H1 (cell line): ENCODE measurements around the gene SRRM4. TPM values are rescaled to one million over a fixed set of nuclear protein-coding genes. Genes with fewer than 3 reads are reported as not detected.

Experiments
- CTCF ChIA-PET: fragments of 300-600 bp; sonication (Branson Sonifier 250); formaldehyde crosslinking; loops from one replicate; lab custom pipeline; 2021; ENCODE audit not compliant: partially characterized antibody; lab: Charles Lee
- POLR2A ChIA-PET: fragments of 300-600 bp; sonication (Branson Sonifier 250); formaldehyde crosslinking; loops from one replicate; lab custom pipeline; 2021; ENCODE audit warnings: inconsistent platforms; ENCODE audit not compliant: partially characterized antibody; lab: Charles Lee
- DNase-seq, 2 experiments: peaks; one replicate each; pipeline versions ENCODE4 v3.0.0 to v3.0.0-alpha.2; 2010 to 2022; ENCODE audit warnings: low spot score in 2 of 2, low read depth in 1 of 2, mixed read lengths in 1 of 2
- FAIRE-seq: peaks from 2 replicates; lab custom pipeline; 2011; peaks lifted over from hg19 to GRCh38; lab: Jason Lieb, UNC
- H2AFZ ChIP-seq: 2 replicates; pipeline ENCODE4 v1.8.1; 2012; ENCODE audit warnings: low read length, inconsistent platforms
- H2AK5ac ChIP-seq: 2 replicates; pipeline ENCODE4 v1.6.1; 2013; ENCODE audit warnings: low read depth, low read length
- H2BK120ac ChIP-seq: replicated peaks from 2 replicates; pipeline ENCODE3; 2013; ENCODE audit warnings: low read depth, low read length, inconsistent platforms
- H2BK12ac ChIP-seq: 2 replicates; pipeline ENCODE4 v1.6.1; 2013; ENCODE audit warnings: low read depth, low read length
- H2BK15ac ChIP-seq: 2 replicates; pipeline ENCODE4 v1.6.1; 2013; ENCODE audit warnings: low read length
- H2BK20ac ChIP-seq: 2 replicates; pipeline ENCODE4 v1.6.1; 2013; ENCODE audit warnings: low read length
- H2BK5ac ChIP-seq: 2 replicates; pipeline ENCODE4 v1.6.1; 2013; ENCODE audit warnings: low read depth, low read length
- H3K14ac ChIP-seq: 2 replicates; pipeline ENCODE4 v1.6.1; 2013; ENCODE audit warnings: inconsistent platforms; ENCODE audit not compliant: insufficient read length
- H3K18ac ChIP-seq: 2 replicates; pipeline ENCODE4 v1.6.1; 2013; ENCODE audit warnings: low read length; ENCODE audit errors: extremely low read depth
- H3K23ac ChIP-seq: 2 replicates; pipeline ENCODE4 v1.6.1; 2013; ENCODE audit warnings: inconsistent platforms; ENCODE audit not compliant: insufficient read length
- H3K23me2 ChIP-seq: 2 replicates; pipeline ENCODE4 v1.6.1; 2013; ENCODE audit warnings: low read depth, low read length
- H3K27ac ChIP-seq: 2 replicates; pipeline ENCODE4 v1.6.1; 2011; ENCODE audit warnings: low read depth, low read length, inconsistent platforms
- H3K27me3 ChIP-seq, 4 experiments: replicated peaks in 1 of 4; 1 replicate in 1 of 4; 2 replicates in 3 of 4; pipeline versions ENCODE4 v1.6.1 to v1.8.1; 2011 to 2013; ENCODE audit warnings: low read length in 3 of 4, mild to moderate bottlenecking in 3 of 4, inconsistent platforms in 2 of 4, mixed read lengths in 2 of 4, moderate library complexity in 1 of 4; ENCODE audit not compliant: control insufficient read depth in 3 of 4, insufficient read depth in 3 of 4; ENCODE audit errors: extremely low read depth in 1 of 4
- H3K36me3 ChIP-seq, 4 experiments: 2 replicates each; pipeline versions ENCODE4 v1.6.1 to v1.8.1; 2011 to 2013; ENCODE audit warnings: mild to moderate bottlenecking in 4 of 4, low read length in 3 of 4, moderate library complexity in 2 of 4, control low read depth in 1 of 4, inconsistent platforms in 1 of 4; ENCODE audit not compliant: insufficient read depth in 4 of 4, control insufficient read depth in 2 of 4
- H3K4ac ChIP-seq: replicated peaks from 2 replicates; pipeline ENCODE3; 2013; ENCODE audit warnings: low read length, low read depth, mixed read lengths, inconsistent platforms; ENCODE audit not compliant: insufficient read length
- H3K4me1 ChIP-seq, 4 experiments: replicated peaks in 1 of 4; 1 replicate in 1 of 4; 2 replicates in 3 of 4; pipeline versions ENCODE4 v1.6.1 to v1.8.1; 2011 to 2013; ENCODE audit warnings: low read length in 3 of 4, inconsistent platforms in 2 of 4, mixed read lengths in 1 of 4; ENCODE audit not compliant: insufficient read depth in 4 of 4, control insufficient read depth in 3 of 4
- H3K4me2 ChIP-seq, 2 experiments: 2 replicates each; pipeline versions ENCODE4 v1.6.1 to v1.8.1; 2011 to 2013; ENCODE audit warnings: low read depth in 2 of 2, low read length in 2 of 2, control low read depth in 1 of 2, inconsistent platforms in 1 of 2, mild to moderate bottlenecking in 1 of 2; ENCODE audit not compliant: insufficient read depth in 1 of 2
- H3K4me3 ChIP-seq, 4 experiments: fragments of 200-600, 300-600 bp in 1 of 4; sonication (generic), shearing (Covaris generic), sonication (Bioruptor Twin) in 1 of 4; 2 replicates each; pipeline versions ENCODE4 v1.5.1 to v1.8.1; 2011 to 2016; ENCODE audit warnings: low read length in 4 of 4, low read depth in 3 of 4, control low read depth in 2 of 4, inconsistent platforms in 2 of 4, mild to moderate bottlenecking in 2 of 4, mixed read lengths in 1 of 4, moderate library complexity in 1 of 4; ENCODE audit not compliant: insufficient read depth in 2 of 4; ENCODE audit errors: extremely low read depth in 1 of 4
- H3K56ac ChIP-seq: replicated peaks from 2 replicates; pipeline ENCODE3; 2013; ENCODE audit warnings: low read depth, mild to moderate bottlenecking, mixed read lengths, low read length, inconsistent platforms; ENCODE audit not compliant: insufficient read length
- H3K79me1 ChIP-seq: 2 replicates; pipeline ENCODE4 v1.6.1; 2013; ENCODE audit warnings: low read depth, low read length, control low read depth
- H3K79me2 ChIP-seq, 2 experiments: 2 replicates each; pipeline versions ENCODE4 v1.6.1 to v1.8.1; 2012 to 2013; ENCODE audit warnings: low read length in 2 of 2, mild to moderate bottlenecking in 2 of 2, inconsistent platforms in 1 of 2; ENCODE audit not compliant: insufficient read depth in 2 of 2, control insufficient read depth in 1 of 2
- H3K9ac ChIP-seq, 4 experiments: replicated peaks in 1 of 4; 1 replicate in 1 of 4; 2 replicates in 3 of 4; pipeline versions ENCODE4 v1.6.1 to v1.8.1; 2011 to 2013; ENCODE audit warnings: low read depth in 3 of 4, low read length in 3 of 4, control low read depth in 2 of 4, mild to moderate bottlenecking in 2 of 4, moderate library complexity in 2 of 4, inconsistent platforms in 1 of 4; ENCODE audit errors: extremely low read depth in 1 of 4
- H3K9me3 ChIP-seq, 2 experiments: 2 replicates each; pipeline versions ENCODE4 v1.6.1 to v1.8.1; 2012 to 2013; ENCODE audit warnings: mild to moderate bottlenecking in 2 of 2, moderate library complexity in 2 of 2, control low read depth in 1 of 2, inconsistent platforms in 1 of 2, low read depth in 1 of 2, low read length in 1 of 2, mixed read lengths in 1 of 2; ENCODE audit not compliant: insufficient read depth in 2 of 2
- H4K20me1 ChIP-seq, 2 experiments: replicated peaks in 1 of 2; 2 replicates each; pipeline versions ENCODE3 to v1.8.1; 2011 to 2013; ENCODE audit warnings: inconsistent platforms in 2 of 2, low read length in 2 of 2, mild to moderate bottlenecking in 1 of 2; ENCODE audit not compliant: insufficient read depth in 2 of 2, control insufficient read depth in 1 of 2
- H4K5ac ChIP-seq: 2 replicates; pipeline ENCODE4 v1.6.1; 2013; ENCODE audit warnings: low read length, low read depth, mixed read lengths, inconsistent platforms; ENCODE audit not compliant: insufficient read length
- H4K8ac ChIP-seq: 2 replicates; pipeline ENCODE4 v1.8.0; 2013; ENCODE audit warnings: mild to moderate bottlenecking, moderate library complexity, low read length, inconsistent platforms; ENCODE audit not compliant: insufficient read depth; ENCODE audit errors: extremely low read depth
- H4K91ac ChIP-seq: replicated peaks from 2 replicates; pipeline ENCODE3; 2013; ENCODE audit warnings: low read length, mixed read lengths, inconsistent platforms; ENCODE audit not compliant: insufficient read length
- ATF3 ChIP-seq: IDR thresholded peaks from 2 replicates; pipeline ENCODE4 v1.6.1; 2011; ENCODE audit warnings: low read depth, mild to moderate bottlenecking, low read length; ENCODE audit not compliant: insufficient read depth
- MAFK ChIP-seq: IDR thresholded peaks from 2 replicates; pipeline ENCODE4 v1.6.1; 2012; ENCODE audit warnings: low read depth, mild to moderate bottlenecking, improper control_type of control experiment, low read length
- NANOG ChIP-seq: IDR thresholded peaks from 2 replicates; pipeline ENCODE4 v1.6.1; 2011; ENCODE audit warnings: low read length, low read depth, mild to moderate bottlenecking, inconsistent platforms; ENCODE audit not compliant: insufficient read depth, poor library complexity, severe bottlenecking
- POLR2A ChIP-seq, 2 experiments: IDR thresholded peaks; 1 replicate in 1 of 2; 2 replicates in 1 of 2; pipeline ENCODE4 v1.6.1; 2011; ENCODE audit warnings: low read depth in 2 of 2, low read length in 2 of 2, mild to moderate bottlenecking in 2 of 2; ENCODE audit errors: control extremely low read depth in 1 of 2
- RBBP5 ChIP-seq: IDR thresholded peaks from 2 replicates; pipeline ENCODE4 v1.7.1; 2012; ENCODE audit warnings: low read depth, mild to moderate bottlenecking, inconsistent platforms, low read length, moderate library complexity, borderline replicate concordance
- WGBS, 2 experiments: shearing (Covaris generic) in 1 of 2; methylation state at CpG; one replicate each; pipeline versions ENCODE4 v1.1.6 to v1.1.7; 2013 to 2015; ENCODE audit warnings: low lambda C conversion rate in 2 of 2, mixed read lengths in 2 of 2, inconsistent platforms in 1 of 2, low coverage in 1 of 2, missing lambda C conversion rate in 1 of 2; ENCODE audit not compliant: insufficient replicate concordance in 2 of 2, insufficient coverage in 1 of 2, insufficient read length in 1 of 2; ENCODE audit errors: extremely low coverage in 1 of 2, missing lambda C conversion rate in 1 of 2; 5-methylcytosine and 5-hydroxymethylcytosine counted together
- polyA plus RNA-seq, 7 experiments: library from polyadenylated mRNA; depleted of rRNA in 3 of 7; stranded (reverse) in 5 of 7; unstranded in 2 of 7; fragments of >200 nt in 5 of 7; fragments of 200-250 nt in 2 of 7; gene quantifications; 1 replicate in 5 of 7; 2 replicates in 1 of 7; 4 replicates in 1 of 7; pipeline versions ENCODE4 v1.2.1 to v1.2.3, GENCODE V29; 2011 to 2013; ENCODE audit warnings: missing spikeins in 2 of 7, mixed read lengths in 2 of 7
- total RNA-seq: library from RNA; stranded (reverse); fragmentation: NEBNext Ultra II Directional; extraction: Animal tissue kit (Norgen Biotek cat#: 25700); gene quantifications from 2 replicates; pipeline ENCODE4 v1.2.1, GENCODE V29; 2021
- TF ChIP-seq, protein P1 (sequence below): IDR thresholded peaks from 2 replicates; pipeline ENCODE4 v1.6.1; 2012; ENCODE audit warnings: inconsistent platforms

Gene SRRM4
- total and polyA plus RNA-seq, 2 of the 8 experiments (the other 6 are each of a cell fraction or from before 2014, with no cell fraction given), result 0.53 to 1.1 TPM

DNA sequence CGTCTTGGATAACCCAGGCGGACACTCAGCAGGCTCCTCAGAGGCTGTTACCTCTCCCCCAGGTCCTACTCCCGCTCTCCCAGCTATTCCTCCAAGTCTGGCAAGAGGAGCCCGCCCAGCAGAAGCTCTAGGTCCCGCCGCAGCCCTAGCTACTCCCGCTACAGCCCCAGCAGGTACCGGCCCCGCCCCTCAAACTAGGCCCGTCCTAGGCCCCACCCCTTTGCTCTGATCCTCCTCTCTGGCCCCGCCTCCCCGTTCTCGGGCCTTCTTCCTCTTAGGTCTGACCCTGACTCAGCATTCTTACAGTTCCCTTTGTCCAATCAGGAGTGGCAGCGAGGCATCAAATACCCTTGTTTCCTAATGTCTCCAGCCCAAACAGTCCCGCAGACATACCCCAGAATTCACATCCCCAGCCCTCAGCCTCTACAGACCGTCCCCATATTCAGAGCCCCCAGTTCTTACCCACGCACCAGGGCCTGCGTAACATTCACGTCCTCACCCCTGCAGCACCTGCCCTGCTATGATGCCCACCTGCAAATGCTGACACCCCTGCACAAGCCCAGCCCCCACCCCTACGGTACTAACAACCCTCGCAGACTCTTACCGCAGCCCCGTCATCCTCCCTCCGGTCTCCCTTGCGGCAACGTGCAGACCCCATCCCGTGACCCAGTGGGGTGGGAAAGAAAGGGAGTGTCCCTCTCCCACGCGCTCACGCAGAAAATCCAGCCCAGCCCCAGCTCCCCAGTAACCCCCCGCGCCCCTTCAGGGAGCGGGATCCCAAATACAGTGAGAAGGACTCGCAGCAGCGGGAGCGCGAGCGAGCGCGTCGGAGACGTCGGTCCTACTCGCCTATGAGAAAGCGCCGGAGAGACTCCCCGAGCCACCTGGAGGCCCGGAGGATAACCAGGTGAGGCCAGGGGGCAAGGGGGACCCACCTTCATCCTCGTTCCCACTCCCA, 172.4 kb downstream of the SRRM4 start:
- Histone ChIP-seq H3K56ac (peak overlapping the region; percentile 23), H4K91ac (peak overlapping the region; percentile 91), H2BK5ac (peak overlapping the region; percentile 90), H3K9ac (peak overlapping the region in 3 of 4 experiments; percentile 47 to 84 (median 84); a peak in 6 of 7 replicates), H3K23me2 (peaks cover 7% of the 10 kb centered on the region; the same call in 1 of the 2 replicates), H3K4ac (peak overlapping the region; percentile 10), H3K18ac (peak overlapping the region; percentile 93), H2AK5ac (0 out of 2 replicates have a peak overlapping the region, but pooled peaks have one; percentile 72), H2BK120ac (no peak overlapping the region), H4K5ac (peak overlapping the region; percentile 70), H2BK12ac (peak overlapping the region; percentile 89), H3K23ac (no peak overlapping the region), H2BK15ac (0 out of 2 replicates have a peak overlapping the region, but pooled peaks have one; percentile 92), H2AFZ (peak overlapping the region; percentile 23; the same call in 1 of the 2 replicates), H3K4me3 (peak overlapping the region; percentile 68 to 81 (median 72)), H3K27ac (peak overlapping the region; percentile 94), H4K8ac (peak overlapping the region; percentile 93), H3K4me1 (peaks cover 0 to 6% (median 3%) of the 10 kb centered on the region in 4 experiments; a peak in 4 of 7 replicates), H3K27me3 (no peaks in the 10 kb centered on the region), H4K20me1 (no peaks in the 10 kb centered on the region), H3K79me1 (no peaks in the 10 kb centered on the region), H3K14ac (no peak overlapping the region), H3K36me3 (peaks cover 2 to 19% (median 3%) of the 10 kb centered on the region in 4 experiments; a peak in 4 of 8 replicates), H2BK20ac (no peak overlapping the region), H3K4me2 (peak overlapping the region; percentile 73 to 98), H3K79me2 (peaks cover 0 to 10% of the 10 kb centered on the region in 2 experiments; a peak in 1 of 4 replicates), H3K9me3 (peaks cover 2 to 7% of the 10 kb centered on the region in 2 experiments; a peak in 3 of 4 replicates)
- DNase-seq (peak; percentile 93 to 97), FAIRE-seq (peak; percentile 86)
- POLR2A ChIA-PET, result interaction anchor here (0.6 to 3.2 kb wide), 35 partner anchors 9 to 270 kb away, joined by 3 to 24 read pairs (median 4); partner anchors contain the start of genes HSPB8 and SRRM4
- CTCF ChIA-PET, result interaction anchor here (0.6 to 4.3 kb wide), 17 partner anchors 11 to 776 kb away, joined by 3 to 16 read pairs (median 3); partner anchors contain the start of gene HSPB8
- 1% methylated on average over 45 of the region's 49 CpGs; no CpG with 5 or more reads in 1 of the 2 experiments for WGBS, 2 experiments
- TF ChIP-seq, protein P1, sequence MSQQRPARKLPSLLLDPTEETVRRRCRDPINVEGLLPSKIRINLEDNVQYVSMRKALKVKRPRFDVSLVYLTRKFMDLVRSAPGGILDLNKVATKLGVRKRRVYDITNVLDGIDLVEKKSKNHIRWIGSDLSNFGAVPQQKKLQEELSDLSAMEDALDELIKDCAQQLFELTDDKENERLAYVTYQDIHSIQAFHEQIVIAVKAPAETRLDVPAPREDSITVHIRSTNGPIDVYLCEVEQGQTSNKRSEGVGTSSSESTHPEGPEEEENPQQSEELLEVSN, result no peak
- TF ChIP-seq NANOG (no peak), RBBP5 (peak; percentile 53), MAFK (peak; percentile 97), ATF3 (no peak), POLR2A (IDR thresholded peaks at IDR 0.05; ENCODE audit: control extremely low read depth in 1 of 2, low read depth in 2 of 2, low read length in 2 of 2) (peak in 1 of 2 experiments; percentile 68; a peak in 2 of 3 replicates)
